Loucy (cell line): ENCODE data around the gene CTAGE6.
"Not testable (repeated sequence)": the region's sequence is repeated elsewhere in the genome, so short reads cannot be mapped to it uniquely, and the experiment has no call there.

Source experiments
- CTCF ChIP-seq: fragments of 200-600 bp; sonication (generic); conservative IDR thresholded peaks from 2 replicates; pipeline ENCODE4 v1.5.1; 2014; ENCODE audit warnings: mild to moderate bottlenecking, antibody characterized with exemption, low read length
- EZH2phosphoT487 ChIP-seq: fragments of 200-600 bp; IDR thresholded peaks from 2 replicates; pipeline ENCODE4 v1.6.1; 2018; ENCODE audit warnings: antibody characterized with exemption, mild to moderate bottlenecking, moderate library complexity, borderline replicate concordance

- not testable (repeated sequence) for TF ChIP-seq CTCF, EZH2phosphoT487
Observed at GRCh38 chr7:143727561-143727960, 29.9 kb downstream of the CTAGE6 start.
